ENCODE results near the gene OR4C3.

- TF ChIP-seq EZH2 (IDR thresholded peaks at IDR 0.05; ENCODE audit: insufficient read depth, poor library complexity, severe bottlenecking) (no peak), EZH2phosphoT487 (IDR thresholded peaks at IDR 0.05; ENCODE audit: insufficient read depth, low read depth) (no peak)
These were observed 41.6 kb downstream of the OR4C3 start, which contains the start of gene OR4C5 for GRCh38 chr11:48366365-48366764.
